22Rv1 (cell line): Measurements from ENCODE around the gene GRM8.

Source experiments
- H3K27ac ChIP-seq: fragments of 450-650 bp; 2 replicates; pipeline ENCODE4 v1.5.1; 2017
- ZFX ChIP-seq: fragments of 450-650 bp; IDR thresholded peaks from 2 replicates; pipeline ENCODE4 v1.6.1; 2017; ENCODE audit warnings: antibody characterized with exemption, borderline replicate concordance
- TF ChIP-seq, protein P1 (sequence below): fragments of 450-650 bp; IDR thresholded peaks from 2 replicates; pipeline ENCODE4 v1.5.1; 2017; ENCODE audit warnings: mild to moderate bottlenecking

The GRM8 gene

DNA sequence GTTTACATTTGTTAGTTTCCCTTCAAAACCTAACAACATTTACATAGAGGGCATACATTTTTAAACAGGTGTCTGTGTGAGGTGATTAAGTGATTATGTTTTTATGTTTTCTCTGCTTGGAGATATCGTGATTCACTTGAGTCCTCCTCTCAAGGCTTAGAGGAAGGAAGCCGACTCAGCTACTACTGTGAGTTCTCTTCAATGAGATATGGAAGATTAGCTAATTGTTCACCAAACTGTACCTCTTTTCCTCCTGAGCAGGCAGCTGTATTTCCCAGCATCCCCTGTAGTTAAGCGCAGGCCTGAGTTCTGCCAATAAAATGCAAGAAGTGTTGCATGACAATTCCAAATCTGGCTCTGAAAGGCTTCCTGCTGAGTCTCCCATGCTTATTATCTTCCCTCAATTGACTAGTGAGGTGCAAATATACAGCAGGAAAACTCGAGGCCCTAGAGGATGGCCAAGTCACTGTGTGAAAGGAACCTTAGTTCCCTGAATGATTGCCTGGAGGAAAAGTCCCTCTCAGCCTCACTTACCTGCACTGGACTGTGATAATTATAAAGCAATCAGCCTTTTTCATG is 528.7 kb downstream of the GRM8 start:
- no peak for TF ChIP-seq ZFX
- TF ChIP-seq, protein P1, sequence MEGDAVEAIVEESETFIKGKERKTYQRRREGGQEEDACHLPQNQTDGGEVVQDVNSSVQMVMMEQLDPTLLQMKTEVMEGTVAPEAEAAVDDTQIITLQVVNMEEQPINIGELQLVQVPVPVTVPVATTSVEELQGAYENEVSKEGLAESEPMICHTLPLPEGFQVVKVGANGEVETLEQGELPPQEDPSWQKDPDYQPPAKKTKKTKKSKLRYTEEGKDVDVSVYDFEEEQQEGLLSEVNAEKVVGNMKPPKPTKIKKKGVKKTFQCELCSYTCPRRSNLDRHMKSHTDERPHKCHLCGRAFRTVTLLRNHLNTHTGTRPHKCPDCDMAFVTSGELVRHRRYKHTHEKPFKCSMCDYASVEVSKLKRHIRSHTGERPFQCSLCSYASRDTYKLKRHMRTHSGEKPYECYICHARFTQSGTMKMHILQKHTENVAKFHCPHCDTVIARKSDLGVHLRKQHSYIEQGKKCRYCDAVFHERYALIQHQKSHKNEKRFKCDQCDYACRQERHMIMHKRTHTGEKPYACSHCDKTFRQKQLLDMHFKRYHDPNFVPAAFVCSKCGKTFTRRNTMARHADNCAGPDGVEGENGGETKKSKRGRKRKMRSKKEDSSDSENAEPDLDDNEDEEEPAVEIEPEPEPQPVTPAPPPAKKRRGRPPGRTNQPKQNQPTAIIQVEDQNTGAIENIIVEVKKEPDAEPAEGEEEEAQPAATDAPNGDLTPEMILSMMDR = no peak
- H3K27ac ChIP-seq = no peak overlapping the region

DNA sequence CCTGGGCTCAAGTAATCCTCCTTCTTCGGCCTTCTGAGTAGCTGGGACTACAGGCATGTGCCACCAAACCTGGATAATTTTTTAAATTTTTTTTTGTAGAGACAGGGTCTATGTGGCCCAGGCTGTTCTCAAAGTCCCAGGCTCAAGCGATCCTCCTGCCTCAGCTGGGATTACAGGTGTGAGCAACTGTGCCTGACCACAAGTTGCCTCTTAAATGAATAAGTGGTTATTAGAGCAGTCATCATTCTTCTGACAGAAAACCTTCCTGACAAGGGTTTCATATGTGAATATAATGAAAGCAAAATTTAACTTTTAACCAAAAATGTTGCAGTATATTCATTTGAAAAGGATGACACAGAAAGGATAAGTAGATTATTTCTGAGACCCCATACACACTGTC is 532.5 kb downstream of the GRM8 start:
- H3K27ac ChIP-seq = no peak overlapping the region

DNA sequence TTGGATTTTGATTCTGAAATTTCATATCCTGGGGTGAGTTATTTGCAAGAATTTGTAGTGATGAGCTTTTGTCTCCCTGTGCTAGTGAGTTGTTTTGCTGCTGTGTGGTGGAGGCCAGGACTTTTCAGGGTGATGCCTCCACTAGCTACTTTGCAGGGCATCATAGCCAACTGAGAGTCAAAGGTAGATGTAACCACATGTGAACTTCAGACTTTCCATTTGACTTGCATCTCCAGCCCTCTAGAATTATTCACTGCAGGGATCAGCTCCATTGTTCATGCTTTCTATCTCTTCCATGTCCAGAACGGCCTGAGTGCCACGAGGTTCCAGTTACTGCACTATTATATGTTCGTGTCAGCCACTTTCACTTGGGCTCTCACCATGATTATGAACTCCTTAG is 534.3 kb downstream of the GRM8 start:
- no peak for TF ChIP-seq ZFX
- TF ChIP-seq, protein P1 = no peak

More for the DNA sequence above, 532.5 kb downstream of the GRM8 start:
- TF ChIP-seq, protein P1 = no peak
- no peak for TF ChIP-seq ZFX

DNA sequence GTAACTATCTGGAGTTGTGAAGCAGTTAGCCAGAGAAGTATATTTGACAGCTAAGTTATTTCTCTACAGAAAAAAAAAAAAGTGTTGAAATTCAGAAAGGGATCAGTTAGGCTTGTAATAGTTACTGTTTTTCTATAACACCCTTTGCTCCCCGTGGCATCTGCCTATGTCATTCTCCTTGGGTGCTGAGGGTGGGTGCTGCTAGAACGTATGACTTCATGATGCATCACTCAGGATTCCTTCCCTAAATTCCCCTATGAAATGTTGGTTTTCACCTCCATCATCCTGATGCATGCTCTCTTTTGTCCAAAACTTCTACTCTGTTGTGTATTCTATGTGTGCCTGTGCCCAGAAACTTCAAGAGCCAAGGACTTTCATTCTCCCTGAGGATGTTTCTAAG is 536.4 kb downstream of the GRM8 start:
- no peak overlapping the region for H3K27ac ChIP-seq
- TF ChIP-seq, protein P1 = no peak
- TF ChIP-seq ZFX = no peak

More for the DNA sequence above, 534.3 kb downstream of the GRM8 start:
- H3K27ac ChIP-seq = no peak overlapping the region

DNA sequence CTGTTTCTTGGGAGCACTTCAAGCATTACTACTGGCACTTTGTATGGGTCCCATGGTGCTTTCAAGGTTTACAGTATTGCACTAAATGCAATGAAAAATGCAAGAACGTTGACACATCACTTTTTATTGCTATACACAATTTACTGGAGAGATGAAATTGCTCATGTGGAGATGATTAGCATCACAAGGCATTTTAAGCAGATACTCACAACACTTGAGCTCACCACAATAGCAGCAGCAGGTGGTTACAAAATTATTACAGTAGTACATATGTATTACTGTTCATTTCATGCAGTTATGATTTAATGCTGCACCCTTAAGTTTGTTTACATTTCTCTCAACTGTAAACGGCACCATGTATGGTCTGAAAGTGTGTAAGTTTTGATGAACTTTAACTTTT is 537.7 kb downstream of the GRM8 start:
- TF ChIP-seq, protein P1 = no peak
- no peak for TF ChIP-seq ZFX
- no peak overlapping the region for H3K27ac ChIP-seq

DNA sequence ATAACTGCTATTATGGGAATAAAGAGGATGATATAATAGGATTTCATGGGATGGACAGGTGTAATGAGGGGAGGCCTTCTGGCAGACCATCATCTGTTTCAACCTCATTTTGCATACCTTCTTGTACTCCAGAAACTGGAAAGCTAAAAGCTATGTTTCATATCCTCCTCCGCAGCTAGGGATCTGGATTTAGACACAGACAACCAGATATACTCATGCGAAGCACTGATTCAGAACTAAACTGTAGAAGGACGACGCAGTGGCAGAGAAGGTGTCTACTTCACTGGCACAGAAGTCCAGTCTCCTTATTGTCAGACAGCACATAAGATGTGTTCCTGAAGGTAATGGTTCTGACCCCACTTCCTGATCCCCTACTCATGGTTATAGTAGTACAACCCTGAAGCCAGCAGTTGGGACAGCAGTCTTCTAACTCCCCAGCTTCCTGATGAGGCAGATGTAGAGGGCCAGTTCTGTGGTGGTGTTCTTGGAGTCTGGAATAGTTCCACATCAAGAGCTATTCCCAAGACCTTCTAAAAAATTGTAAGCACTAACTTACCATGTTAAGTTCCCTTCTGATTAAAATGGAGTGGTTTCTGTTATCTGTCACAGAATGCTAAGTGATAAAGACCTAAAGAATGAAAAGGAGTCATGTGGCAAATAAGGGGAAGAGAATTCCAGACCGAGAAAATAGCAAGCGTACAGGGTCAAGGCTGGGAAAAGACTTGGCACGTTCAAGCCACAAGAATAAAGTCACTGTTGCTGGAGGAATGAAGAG is 550.3 kb downstream of the GRM8 start:
- TF ChIP-seq, protein P1 = no peak
- no peak for TF ChIP-seq ZFX
- H3K27ac ChIP-seq = no peak overlapping the region
